Measurements from ENCODE around the gene RAMP3. TPM values are rescaled to one million over a fixed set of nuclear protein-coding genes. Genes with fewer than 3 reads are reported as not detected.
A peak's percentile ranks its signal among the peaks of the same experiment; 100 is the strongest.
"Not testable (repeated sequence)": the region's sequence is repeated elsewhere in the genome, so short reads cannot be mapped to it uniquely, and the experiment has no call there.

RAMP3 gene
- total and polyA plus RNA-seq, 7 donors = 9.9 to 18.0 (median 16.3) TPM

DNA sequence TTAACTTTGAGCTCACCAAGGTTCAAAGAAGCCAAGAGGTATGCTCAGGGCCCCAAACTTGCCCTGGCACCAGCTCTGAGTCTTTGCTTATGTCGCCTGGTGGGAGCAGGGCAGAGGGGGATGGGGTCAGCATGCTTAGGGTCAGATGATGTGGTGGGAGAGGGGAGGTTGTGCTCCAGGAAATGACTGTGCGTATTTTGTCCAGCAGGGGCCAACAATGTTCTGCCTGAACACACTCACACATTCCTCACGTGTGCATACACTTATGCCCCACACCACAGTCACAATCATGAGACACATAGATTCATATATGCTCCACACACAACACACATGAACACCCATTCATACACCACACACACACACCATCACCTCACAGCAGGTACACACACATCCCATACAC is 4.4 kb upstream of the RAMP3 start:
- no peak for ATAC-seq
- intact Hi-C loops (cut with DNase I) = loop anchor here (5.0 to 10.0 kb wide), 2 partner anchors 699 to 702 kb away; no protein-coding TSS in a partner anchor
- Histone ChIP-seq H3K27ac (no peak overlapping the region), H3K27me3 (ENCODE audit: insufficient read depth in 3 of 3, low read length in 2 of 3) (peaks cover 0 to 9% (median 3%) of the 10 kb centered on the region in 3 donors), H3K4me3 (no peak overlapping the region), H3K9me3 (no peaks in the 10 kb centered on the region), H3K36me3 (ENCODE audit: insufficient read depth in 1 of 2, low read depth in 1 of 2) (no peaks in the 10 kb centered on the region), H3K4me1 (no peaks in the 10 kb centered on the region)
- TF ChIP-seq, protein P1, sequence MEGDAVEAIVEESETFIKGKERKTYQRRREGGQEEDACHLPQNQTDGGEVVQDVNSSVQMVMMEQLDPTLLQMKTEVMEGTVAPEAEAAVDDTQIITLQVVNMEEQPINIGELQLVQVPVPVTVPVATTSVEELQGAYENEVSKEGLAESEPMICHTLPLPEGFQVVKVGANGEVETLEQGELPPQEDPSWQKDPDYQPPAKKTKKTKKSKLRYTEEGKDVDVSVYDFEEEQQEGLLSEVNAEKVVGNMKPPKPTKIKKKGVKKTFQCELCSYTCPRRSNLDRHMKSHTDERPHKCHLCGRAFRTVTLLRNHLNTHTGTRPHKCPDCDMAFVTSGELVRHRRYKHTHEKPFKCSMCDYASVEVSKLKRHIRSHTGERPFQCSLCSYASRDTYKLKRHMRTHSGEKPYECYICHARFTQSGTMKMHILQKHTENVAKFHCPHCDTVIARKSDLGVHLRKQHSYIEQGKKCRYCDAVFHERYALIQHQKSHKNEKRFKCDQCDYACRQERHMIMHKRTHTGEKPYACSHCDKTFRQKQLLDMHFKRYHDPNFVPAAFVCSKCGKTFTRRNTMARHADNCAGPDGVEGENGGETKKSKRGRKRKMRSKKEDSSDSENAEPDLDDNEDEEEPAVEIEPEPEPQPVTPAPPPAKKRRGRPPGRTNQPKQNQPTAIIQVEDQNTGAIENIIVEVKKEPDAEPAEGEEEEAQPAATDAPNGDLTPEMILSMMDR (IDR thresholded peaks at IDR 0.05) = no peak
- DNase-seq = peak in 1 of 2 donors; percentile 25
- WGBS, 3 donors = 52 to 74% (median 59%) methylated on average over 3 of the region's 3 CpGs

- not testable (repeated sequence) for H3K36me3 ChIP-seq (ENCODE audit: insufficient read depth in 1 of 2, low read depth in 1 of 2); H3K27ac ChIP-seq; H3K9me3 ChIP-seq; H3K4me1 ChIP-seq; ATAC-seq; H3K4me3 ChIP-seq
- WGBS, 3 donors = 91 to 94% (median 91%) methylated on average over 8 of the region's 8 CpGs
- peaks cover 0 to 11% (median 3%) of the 10 kb centered on the region in 3 donors for H3K27me3 ChIP-seq (ENCODE audit: insufficient read depth in 3 of 3, low read length in 2 of 3)
- intact Hi-C loops (cut with DNase I) = loop anchor here (1.0 to 10.0 kb wide), 4 partner anchors 106 to 701 kb away; no protein-coding TSS in a partner anchor
- peak in 1 of 2 donors; percentile 28 for DNase-seq
Observed at GRCh38 chr7:45153861-45154260, 3.7 kb upstream of the RAMP3 start.

GRCh38 chr7:45155357-45155900 is 2.2 kb upstream of the RAMP3 start:
- 83 to 91% (median 88%) methylated on average over 9 of the region's 9 CpGs for WGBS, 3 donors
- no peak overlapping the region for H3K27ac ChIP-seq
- DNase-seq = peak in 1 of 2 donors; percentile 30
- no peak for ATAC-seq
- no peaks in the 10 kb centered on the region for H3K36me3 ChIP-seq (ENCODE audit: insufficient read depth in 1 of 2, low read depth in 1 of 2)
- H3K4me1 ChIP-seq = no peaks in the 10 kb centered on the region
- H3K27me3 ChIP-seq (ENCODE audit: insufficient read depth in 3 of 3, low read length in 2 of 3) = peaks cover 0 to 14% (median 4%) of the 10 kb centered on the region in 3 donors
- TF ChIP-seq, protein P1 (IDR thresholded peaks at IDR 0.05) = no peak
- intact Hi-C loops (cut with DNase I) = loop anchor here in 1 of 2 donors (2.0 to 10.0 kb wide), 2 partner anchors 105 to 699 kb away; no protein-coding TSS in a partner anchor
- no peak overlapping the region for H3K4me3 ChIP-seq
- H3K9me3 ChIP-seq = no peaks in the 10 kb centered on the region

- DNase-seq (peak in 1 of 2 donors; percentile 33), ATAC-seq (no peak)
- Histone ChIP-seq H3K4me1 (no peaks in the 10 kb centered on the region), H3K9me3 (no peaks in the 10 kb centered on the region), H3K36me3 (ENCODE audit: insufficient read depth in 1 of 2, low read depth in 1 of 2) (no peaks in the 10 kb centered on the region), H3K27ac (no peak overlapping the region), H3K27me3 (ENCODE audit: insufficient read depth in 3 of 3, low read length in 2 of 3) (peaks cover 0 to 14% (median 4%) of the 10 kb centered on the region in 3 donors), H3K4me3 (no peak overlapping the region)
- intact Hi-C loops (cut with DNase I) = loop anchor here in 1 of 2 donors (2.0 to 10.0 kb wide), 2 partner anchors 105 to 699 kb away; no protein-coding TSS in a partner anchor
- 86 to 91% (median 88%) methylated on average over 4 of the region's 4 CpGs for WGBS, 3 donors
- TF ChIP-seq, protein P1 (IDR thresholded peaks at IDR 0.05) = no peak
Observed at GRCh38 chr7:45155941-45156340, 1.6 kb upstream of the RAMP3 start.

DNA sequence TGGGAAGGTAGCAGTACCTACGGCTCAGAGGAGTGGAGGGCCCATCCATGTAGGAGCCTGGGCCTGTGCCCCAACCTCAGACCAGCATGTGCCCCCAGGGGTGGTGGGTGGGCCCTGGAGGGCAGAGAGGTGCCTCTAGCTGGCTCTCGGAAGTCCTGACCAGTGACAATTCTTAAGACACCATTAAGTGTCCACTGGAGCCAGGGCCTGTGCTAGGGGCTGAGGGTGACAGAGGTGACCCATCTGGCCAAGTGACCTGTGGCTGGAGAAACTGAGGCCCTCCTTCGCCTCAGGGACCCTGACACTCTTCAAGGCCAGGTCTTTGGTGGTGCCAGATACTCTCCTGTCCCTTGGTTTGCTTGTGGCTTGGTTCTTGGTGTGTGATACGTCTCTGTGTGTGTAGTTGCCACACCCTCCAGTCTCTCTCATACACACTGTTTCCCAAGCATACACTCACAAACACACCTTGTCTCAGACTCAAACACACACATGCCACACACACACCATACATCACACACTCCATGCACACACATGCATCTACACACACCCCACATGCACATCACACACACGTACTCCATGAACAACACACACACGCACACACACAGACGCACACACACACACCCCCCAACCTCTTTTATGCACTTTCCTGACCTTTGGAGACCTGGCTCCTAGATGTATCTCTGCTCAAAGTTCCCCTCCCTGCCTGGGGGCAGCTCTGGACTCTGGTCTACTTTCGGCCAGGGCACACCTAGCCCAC is 897 bp upstream of the RAMP3 start:
- DNase-seq = peak in 1 of 2 donors; percentile 11
- H3K27ac ChIP-seq = no peak overlapping the region
- intact Hi-C loops (cut with DNase I) = loop anchor here in 1 of 2 donors (10.0 kb wide), 1 partner anchor 698 kb away; no protein-coding TSS in a partner anchor
- TF ChIP-seq, protein P1 (IDR thresholded peaks at IDR 0.05) = no peak
- H3K4me3 ChIP-seq = no peak overlapping the region
- WGBS, 3 donors = 86 to 93% (median 91%) methylated on average over 8 of the region's 8 CpGs
- H3K4me1 ChIP-seq = no peaks in the 10 kb centered on the region
- H3K36me3 ChIP-seq (ENCODE audit: insufficient read depth in 1 of 2, low read depth in 1 of 2) = no peaks in the 10 kb centered on the region
- no peaks in the 10 kb centered on the region for H3K9me3 ChIP-seq
- no peak for ATAC-seq
- H3K27me3 ChIP-seq (ENCODE audit: insufficient read depth in 3 of 3, low read length in 2 of 3) = peaks cover 0 to 14% (median 4%) of the 10 kb centered on the region in 3 donors

Measured in psoas muscle (tissue), 8 donors.